Astrocyte of the cerebellum (primary cell): ENCODE measurements around the gene HOXC9.

Source experiments
- DNase-seq: peaks from one replicate; pipeline ENCODE4 v3.0.0-alpha.2; 2011; ENCODE audit warnings: low read depth
- H3K4me3 ChIP-seq: 2 replicates; pipeline ENCODE4 v1.5.1; 2011; ENCODE audit warnings: mild to moderate bottlenecking, low read depth, low read length, moderate library complexity
- CTCF ChIP-seq: IDR thresholded peaks from 2 replicates; pipeline ENCODE4 v1.5.1; 2012; ENCODE audit warnings: low read length, low read depth, moderate library complexity, mild to moderate bottlenecking; ENCODE audit errors: missing control alignments
- in situ Hi-C: cut with HindIII; loops from 2 replicates; pipeline ENCODE4 v1.10.0; 2017; ENCODE audit warnings: low sequenced_read_pairs

HOXC9 gene

DNA sequence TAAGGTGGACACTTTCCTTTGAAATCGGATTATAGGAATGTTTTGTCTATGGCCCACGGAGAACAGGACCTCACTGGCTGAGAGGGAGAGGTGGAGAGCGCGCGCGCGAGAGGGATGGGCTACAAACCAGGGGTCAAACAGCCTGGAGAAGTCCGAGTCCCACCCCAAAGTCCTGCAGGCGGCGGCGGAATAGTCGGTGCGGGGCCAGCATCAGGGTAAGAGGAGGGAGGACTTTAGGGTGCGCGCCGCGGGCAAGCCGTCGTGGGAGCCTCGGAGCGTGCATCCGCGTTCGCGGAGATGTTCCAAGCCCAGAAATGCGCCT, 5.5 kb downstream of the HOXC9 start:
- H3K4me3 ChIP-seq, result no peak overlapping the region
- DNase-seq, result no peak
- no peak for TF ChIP-seq CTCF
- in situ Hi-C loops, result no loop called here

GRCh38 chr12:54005853-54006558, 6.0 kb downstream of the HOXC9 start:
- in situ Hi-C loops, result no loop called here
- H3K4me3 ChIP-seq, result no peak overlapping the region
- TF ChIP-seq CTCF, result peak; percentile 81
- peak; percentile 40 for DNase-seq

DNA sequence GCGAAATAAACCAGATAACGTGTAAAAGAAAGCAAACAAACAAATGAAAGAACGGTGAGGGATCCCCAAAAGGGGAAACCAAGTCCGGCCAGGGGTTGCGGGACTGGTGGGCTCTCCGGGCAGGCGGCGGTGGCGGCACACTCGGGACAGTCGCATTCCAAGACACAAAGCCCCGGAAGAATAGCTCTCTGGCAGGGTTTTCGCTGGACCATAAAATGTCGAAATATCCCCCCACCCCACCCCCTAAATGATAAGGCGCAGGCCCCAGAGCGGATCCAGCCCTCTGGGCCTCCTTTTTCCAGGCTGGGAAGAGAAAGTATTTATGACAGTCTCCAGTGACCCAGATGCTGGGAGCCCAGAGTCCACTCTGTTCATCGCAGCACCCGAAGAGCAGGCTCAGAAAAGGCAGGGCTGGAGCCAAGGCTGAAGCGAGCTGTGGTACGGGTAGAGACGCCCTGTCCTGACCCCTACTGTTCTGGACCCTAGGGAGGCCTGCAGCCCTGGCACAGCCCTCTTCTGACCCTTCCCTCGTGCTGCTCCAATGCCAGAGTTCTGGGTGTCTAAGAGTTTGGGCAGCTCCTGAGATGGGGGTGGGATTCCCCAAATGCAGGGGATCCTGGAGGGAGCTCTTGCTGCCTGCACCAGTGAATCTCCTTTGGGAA, 6.7 kb downstream of the HOXC9 start:
- no peak overlapping the region for H3K4me3 ChIP-seq
- no peak for DNase-seq
- in situ Hi-C loops, result no loop called here
- TF ChIP-seq CTCF, result no peak

GRCh38 chr12:54007538-54008259, 7.7 kb downstream of the HOXC9 start:
- DNase-seq, result no peak
- TF ChIP-seq CTCF, result no peak
- no peak overlapping the region for H3K4me3 ChIP-seq
- in situ Hi-C loops, result no loop called here

- in situ Hi-C loops, result no loop called here
- DNase-seq, result no peak
- H3K4me3 ChIP-seq, result no peak overlapping the region
- TF ChIP-seq CTCF, result no peak
These were observed 8.2 kb downstream of the HOXC9 start for GRCh38 chr12:54008260-54008552.

GRCh38 chr12:54009171-54010052, 9.5 kb downstream of the HOXC9 start:
- in situ Hi-C loops, result no loop called here
- no peak overlapping the region for H3K4me3 ChIP-seq
- TF ChIP-seq CTCF, result no peak
- no peak for DNase-seq
